GM19463 (cell line): ENCODE data around the gene PDE1A.

Source experiments
- ATAC-seq: cut with Tn5 transposase; IDR thresholded peaks from one replicate; pipeline ENCODE4 v1.9.1; 2021; ENCODE audit warnings: mild to moderate bottlenecking, moderate library complexity; ENCODE audit not compliant: unreplicated experiment

The PDE1A gene

DNA sequence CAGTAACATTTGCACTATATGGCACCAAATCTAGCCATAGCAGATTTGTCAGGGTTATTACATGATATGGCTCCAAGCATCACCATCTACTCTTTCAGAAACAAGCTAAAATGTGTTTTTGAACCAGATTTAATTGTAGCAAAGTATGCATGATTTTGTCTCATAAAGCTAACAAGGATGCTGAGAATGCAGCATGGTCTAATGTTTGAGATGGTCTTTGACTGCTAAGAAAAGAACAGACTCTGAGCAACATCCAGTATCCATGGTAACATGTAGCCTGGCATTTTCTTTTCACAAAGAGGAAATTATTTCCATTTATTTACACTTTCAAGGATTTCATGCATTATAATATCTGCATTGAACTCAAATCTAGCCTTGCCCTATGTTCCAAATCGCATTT, 206.5 kb downstream of the PDE1A start:
- ATAC-seq: no peak

DNA sequence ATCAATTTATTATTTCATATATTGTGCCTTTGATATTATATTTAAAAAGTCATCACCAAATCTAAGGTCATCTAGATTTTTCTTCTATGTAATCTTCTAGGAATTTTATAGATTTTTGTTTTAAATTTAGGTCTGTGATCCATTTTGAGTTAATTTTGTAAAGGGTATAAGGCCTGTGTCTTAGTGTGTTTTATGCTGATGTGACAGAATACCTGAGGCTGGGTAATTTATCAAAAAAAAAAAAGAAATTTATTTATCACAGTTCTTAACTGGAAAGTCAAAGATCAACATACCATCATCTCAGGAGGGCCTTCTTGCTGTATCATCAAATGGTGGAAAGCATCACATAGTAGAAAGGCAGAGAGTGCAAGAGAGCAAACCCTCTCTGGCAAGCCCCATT, 216.2 kb downstream of the PDE1A start:
- no peak for ATAC-seq

DNA sequence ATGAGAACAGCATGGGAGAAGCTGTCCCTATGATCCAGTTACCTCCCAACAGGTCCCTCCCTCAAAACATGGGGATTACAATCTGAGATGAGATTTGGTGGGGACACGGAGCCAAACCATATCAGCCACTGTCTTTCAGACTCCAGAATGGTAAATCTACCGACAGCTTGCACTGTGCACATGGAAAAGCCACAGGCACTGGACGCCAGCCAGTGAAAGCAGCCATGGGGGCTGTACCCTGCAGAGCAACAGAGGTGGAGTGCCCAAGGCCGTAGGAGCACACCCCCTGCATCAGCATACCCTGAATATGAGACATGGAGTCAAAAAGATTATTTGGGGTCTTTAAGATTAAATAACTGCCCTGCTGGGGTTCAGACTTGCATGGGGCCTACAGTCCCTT, 218.4 kb downstream of the PDE1A start:
- no peak for ATAC-seq

DNA sequence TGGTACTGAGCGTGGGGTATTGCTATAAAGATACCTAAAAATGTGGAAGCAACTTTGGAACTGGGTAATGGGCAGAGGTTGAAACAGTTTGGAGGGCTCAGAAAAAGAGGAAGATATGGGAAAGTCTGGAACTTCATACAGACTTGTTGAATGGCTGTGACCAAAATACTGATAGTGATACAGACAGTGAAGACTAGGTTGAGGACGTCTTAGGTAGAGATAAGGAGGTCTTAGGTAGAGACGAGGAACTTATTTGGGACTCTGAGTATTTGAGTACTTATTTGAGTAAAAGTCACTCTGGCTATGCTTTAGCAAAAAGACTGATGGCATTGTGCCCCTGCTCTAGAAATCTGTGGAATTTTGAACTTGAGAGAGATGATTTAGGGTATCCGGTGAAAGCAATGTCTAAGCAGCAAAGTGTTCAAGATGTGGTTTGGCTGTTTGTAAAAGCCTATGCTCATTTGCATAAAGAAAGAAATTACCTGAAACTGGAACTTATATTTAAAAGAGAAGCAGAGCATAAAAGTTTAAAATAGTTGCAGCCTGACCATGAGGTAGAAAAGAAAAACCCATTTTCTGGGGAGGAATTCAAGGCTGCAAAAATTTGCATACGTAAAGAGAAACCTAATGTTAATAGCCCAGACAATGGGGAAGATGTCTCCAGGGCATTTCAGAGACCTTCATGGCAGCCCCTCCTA, 219.6 kb downstream of the PDE1A start:
- no peak for ATAC-seq

DNA sequence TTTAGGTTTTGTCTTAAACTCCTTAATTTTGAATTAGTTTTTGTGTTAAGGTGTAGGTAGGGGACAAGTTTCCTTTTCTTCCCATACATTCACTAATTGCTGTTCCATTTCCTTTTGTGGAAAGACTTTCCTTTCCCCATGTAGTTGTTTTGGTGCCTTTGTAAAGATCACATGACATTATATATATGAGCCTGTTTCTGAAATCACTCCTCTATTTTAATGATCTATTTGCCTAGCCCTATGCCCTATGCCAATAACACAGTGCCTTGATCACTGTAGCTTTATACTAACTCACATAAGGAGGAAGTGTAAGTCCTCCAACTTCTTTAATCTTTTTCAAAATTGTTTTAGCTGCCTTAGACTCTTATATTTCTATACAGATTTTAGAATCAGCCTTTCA, 229.3 kb downstream of the PDE1A start:
- no peak for ATAC-seq

DNA sequence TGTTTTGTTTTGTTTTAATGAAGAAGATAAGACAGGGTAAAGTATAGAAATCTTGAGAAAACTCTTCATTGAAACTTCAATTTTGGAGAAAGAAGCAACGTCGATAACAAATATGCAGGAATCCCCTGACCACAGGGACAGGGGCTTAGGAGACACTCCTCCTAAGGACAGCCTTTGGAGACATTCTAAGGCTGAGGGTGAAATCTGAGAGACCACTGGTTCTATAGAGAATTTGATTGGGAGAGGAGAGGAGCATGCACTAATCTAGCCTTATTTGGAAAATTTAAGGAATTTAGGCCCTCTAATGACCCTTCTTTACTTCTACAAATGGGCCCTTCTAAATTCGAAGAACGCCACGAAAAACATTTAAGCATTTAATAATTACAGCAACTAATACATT, 233.5 kb downstream of the PDE1A start:
- no peak for ATAC-seq

DNA sequence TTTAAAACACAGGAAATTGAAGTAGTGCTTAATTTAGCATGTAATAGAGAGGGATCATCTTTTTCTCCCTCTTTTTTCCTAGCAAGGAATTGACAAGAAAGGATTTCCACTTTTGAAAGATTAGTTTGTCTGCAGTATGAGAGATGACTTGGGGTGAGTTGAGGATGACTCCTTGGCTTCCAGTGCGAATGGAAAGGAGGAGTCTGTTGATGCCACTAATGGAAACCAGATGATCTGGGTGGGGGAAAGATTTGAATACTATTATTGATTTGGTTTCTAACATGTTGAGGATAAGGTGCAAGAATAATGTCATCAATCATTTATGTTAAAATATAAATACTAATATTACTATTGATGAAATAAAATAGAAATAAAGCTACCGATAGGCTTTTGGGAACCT, 235.8 kb downstream of the PDE1A start:
- ATAC-seq: no peak

DNA sequence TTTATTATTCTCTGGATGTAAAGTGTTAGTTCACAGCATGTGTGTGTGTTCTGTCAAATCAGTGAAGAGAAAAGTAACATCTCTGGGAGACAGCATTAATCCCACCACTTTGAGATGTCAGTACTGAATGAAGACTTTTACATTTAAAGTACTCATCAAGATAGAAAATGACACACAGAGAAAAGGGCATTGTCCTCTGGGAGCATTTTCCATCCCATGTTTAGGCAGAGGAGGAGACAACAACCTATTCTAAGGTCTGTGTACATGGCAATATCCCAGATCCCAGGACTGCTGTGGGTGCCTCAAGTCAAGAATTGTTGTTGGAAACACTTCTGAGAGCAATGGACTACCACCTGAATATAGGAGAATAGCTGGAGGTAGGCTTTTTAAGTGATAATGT, 239.7 kb downstream of the PDE1A start:
- no peak for ATAC-seq

DNA sequence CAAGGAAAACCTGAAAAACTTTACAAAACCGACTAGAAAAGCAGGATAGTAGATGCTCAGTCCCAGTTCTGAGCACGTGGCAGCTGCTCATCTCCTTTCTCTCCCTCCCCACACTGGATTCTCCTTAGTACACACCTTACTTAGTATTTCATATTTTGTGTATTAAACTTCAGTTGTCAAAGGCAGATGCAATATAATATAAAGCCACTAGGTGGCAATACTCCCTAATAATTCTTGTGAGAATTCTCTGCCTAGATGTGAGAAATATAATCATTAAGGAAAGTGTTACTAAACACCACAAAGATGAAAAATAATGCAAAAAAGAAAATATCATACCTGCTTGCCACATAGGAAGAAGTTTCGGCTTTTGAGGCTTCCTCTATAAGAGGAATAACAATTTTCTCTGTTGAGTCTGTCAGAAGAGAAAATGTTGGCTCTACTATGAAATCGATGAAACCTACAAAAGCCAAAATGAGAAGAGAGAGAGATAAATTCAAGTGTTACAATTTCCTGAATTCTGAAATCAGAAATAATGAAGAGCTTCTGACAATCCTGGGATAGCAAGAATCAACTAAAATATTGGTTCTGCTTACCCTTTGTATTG, 240.6 kb downstream of the PDE1A start:
- ATAC-seq: no peak

DNA sequence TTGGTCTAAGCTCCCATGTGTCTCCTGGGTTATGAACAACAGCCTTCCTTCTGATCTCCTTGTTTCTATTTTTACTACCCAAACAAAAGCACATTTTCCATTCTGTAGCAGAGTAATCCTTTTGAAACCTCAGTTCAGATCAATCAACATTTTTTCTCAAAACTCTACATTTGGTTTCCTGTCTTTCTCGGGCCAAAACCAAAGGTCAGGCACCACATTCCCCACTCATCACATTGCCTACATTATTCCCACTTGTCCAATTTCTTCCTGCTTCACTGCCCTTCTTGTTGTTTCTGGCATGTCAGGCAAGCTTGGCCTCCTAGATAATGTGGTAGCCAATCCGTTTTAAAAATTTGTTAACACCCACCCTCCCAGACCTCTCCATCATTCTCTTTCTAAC, 244.4 kb downstream of the PDE1A start:
- ATAC-seq: no peak

DNA sequence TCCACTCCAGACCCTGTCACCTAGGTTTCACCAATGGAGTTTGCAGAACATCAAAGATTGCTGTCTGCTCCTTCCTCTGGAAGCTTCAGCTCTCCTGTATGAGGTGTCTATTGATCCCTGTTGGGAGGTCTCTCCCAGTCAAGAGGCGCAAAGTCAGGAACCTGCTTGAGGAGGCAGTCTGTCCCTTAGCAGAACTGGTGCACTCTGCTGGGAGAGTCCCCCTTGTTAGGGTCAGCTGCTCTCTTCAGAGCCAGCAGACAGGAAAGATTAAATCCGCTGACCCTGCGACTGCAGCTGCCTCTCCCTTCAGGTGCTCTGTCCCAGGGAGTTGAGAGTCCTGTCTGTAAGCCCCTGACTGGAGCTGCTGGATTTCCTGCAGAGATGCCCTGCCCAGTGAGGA, 245.5 kb downstream of the PDE1A start:
- ATAC-seq: no peak

DNA sequence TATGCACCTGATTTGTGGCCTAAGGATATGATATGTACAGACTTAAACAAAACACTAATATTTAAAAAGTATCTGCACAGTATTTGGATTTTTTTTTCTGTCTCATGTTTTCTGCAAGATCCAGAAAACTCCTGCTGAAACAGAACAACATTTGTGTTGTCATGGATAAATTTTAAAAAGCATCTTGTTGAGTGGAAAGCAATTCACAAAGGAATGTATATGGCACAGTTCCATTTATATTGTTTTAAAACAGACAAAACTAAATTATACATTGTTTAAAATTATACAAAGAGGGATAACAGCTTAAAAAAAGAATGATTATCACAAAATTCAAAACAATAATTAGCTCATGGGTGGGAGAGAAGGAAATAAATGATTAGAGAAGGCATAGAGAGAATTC, 247.7 kb downstream of the PDE1A start:
- no peak for ATAC-seq

DNA sequence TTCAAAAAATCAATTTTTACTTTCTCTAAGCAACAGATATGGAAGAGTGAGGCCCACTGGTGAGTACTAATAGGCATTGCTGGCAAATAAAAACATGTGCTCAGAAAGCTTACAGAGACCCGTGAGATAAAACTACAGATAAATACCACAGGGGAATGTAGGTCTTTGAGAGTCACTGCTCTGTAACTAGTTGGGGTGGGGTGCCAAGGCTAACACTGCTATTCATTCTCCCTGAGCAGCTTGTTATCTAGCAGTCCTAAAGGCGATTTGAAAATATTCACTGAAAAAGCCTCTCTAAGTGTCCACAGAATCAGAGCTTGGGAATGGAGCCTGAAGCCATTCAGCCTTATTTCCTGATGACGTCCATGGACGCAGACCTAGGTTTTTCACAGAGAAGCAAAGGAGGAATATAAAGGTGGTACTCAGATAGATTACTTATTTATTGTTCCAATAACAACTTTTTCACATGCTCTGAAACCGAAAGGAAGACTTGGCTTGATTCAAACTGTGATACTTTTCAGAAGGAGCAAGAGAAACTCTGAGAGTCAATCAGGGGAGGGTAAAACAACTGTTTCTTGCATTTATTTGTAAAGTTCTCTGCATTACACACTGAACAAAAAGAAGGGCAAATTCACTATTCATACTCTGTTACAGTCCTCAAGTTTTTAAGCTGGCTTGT, 252.8 kb downstream of the PDE1A start:
- no peak for ATAC-seq

DNA sequence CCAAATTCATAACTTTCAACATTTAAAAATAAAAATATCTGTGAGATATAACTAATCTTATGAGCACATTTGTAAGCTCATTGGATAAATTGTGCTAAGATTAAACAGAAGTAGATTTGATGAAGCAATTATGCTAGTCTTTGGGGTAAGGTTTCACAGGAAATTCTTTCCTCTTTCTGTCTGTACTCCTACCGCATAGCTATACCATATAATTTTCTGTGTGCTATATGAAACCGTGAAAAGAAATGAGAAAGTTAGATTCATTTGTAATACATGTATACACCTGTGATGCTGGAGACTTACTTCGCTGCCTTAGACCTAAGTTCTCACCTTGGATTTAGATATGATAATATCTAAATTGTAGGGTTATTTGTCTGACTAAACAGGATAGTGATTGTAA, 256.5 kb downstream of the PDE1A start:
- ATAC-seq: no peak

DNA sequence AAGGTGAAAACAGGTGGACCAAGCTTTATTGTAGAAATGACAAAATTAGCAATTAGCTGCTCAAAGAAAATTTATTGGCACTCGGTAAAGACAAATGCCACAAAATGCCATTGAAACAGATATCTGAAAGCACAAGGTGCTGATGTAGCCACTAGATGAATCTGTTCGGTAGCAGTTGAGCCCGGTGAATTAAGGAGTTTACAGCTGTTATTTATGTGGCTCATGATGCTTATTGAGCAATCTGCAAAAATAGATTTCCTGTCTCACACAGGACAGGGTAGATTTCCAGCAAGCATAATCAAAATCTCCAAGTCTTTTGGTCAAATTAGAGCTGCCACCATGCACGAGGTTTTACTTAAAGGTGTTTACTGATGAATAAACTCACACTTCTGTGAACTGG, 259.0 kb downstream of the PDE1A start:
- no peak for ATAC-seq

DNA sequence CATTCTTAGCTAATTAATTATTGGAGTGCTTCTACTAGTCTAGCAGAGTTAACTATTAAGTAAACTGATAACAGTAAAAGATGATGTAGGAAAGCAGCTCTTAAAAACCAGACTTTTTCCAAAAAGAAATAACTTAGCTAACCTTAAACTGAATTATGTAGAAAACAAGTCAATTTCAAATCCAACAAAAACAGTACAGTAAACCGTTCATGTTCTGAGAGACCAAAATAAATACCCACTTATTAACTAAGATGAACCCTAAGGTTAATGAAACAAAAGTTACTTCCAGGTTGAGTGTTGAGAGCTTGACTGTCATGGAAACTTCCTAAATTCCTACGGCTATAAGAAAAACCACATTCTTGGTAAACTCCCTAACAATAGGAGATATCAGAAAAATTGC, 260.0 kb downstream of the PDE1A start:
- ATAC-seq: no peak

DNA sequence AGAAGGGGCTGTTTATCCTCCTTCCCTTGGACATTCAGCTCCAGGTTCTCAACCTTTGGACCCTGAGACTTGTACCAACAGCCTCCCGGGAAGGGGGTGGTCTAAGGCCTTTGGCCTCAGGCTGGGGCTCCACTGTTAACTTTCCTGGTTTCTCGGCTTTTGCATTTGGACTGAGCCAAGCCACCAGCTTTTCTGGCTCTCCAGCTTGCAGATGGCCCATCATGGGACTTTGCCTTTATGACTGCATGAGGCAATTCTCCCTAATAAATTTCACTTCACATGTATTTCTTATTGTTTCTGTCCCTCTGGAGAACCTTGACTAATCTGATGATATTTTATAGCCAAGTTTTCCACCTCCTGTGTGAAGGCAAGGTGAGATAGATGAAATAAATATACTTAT, 260.4 kb downstream of the PDE1A start:
- ATAC-seq: no peak

DNA sequence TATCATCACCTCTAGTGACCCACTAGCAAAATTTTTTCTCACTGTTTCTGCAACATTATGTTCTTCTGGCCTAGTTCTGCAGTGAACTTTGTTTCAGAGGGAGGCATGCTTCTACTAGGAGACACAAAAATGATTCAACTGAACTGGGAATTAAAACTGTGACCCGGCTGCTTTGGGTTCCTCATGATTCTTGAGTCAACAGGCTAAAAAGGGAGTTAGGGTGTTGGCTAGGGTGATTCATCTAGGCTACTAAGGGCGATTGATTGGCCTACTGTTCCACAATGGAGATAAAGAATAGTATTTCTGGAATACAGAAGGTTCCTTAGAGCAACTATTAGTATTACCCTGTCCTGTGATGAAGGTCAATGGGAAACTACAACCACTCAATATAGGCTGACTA, 261.6 kb downstream of the PDE1A start:
- ATAC-seq: no peak

DNA sequence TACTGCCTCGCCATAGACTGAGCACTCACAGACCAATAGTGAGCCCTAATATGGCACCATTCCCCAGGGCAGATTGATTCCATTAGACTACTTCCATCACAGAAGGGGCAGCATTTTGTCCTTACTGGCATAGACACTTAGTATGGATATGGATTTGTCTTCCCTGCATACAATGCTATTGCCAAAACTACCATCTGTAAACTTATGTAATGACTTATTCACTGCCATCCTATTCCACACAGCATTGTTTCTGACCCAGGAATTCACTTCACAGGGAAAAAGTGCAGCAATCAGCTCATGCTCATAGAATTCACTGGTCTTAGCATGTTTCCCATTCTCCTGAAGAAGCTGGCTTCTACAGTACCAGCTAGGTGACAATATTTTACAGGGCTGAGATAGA, 262.1 kb downstream of the PDE1A start:
- ATAC-seq: no peak

DNA sequence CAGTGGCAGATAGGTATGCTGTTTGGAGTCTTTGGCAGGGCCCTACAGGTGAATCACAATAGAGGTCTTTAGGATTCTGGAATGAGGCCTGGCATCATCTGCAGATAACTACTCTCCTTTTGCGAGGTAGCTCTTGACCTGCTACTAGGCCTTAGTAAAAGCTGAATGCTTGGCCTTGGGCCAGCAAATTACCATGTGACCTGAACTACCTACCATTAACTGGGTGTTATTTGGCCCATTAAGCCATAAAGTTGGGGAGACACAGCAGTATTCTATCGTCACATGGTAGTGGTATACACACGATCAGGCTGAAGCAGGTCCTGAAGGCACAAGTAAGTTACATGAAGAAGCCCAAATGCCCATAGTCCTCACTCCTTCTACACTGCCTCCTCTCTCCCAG, 263.0 kb downstream of the PDE1A start:
- ATAC-seq: no peak

DNA sequence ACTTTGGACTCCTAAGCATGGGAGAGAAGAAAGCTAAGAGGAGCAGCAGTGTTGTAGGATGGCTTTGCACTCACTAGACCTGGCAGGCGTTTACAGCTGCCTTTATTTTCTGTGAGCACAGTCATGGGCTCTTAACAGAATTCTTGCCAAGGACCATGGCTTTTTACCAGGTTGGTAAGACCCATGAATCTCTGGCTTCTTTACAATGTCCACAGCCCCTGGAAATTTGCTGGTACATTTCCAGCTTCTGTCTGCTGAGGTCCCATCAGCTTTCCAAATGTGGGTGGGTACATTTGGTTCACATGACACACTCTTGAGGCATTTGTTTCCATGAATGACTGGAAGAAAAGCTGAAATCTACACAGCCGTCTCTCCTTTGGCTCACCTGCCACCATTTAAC, 278.5 kb downstream of the PDE1A start:
- no peak for ATAC-seq

DNA sequence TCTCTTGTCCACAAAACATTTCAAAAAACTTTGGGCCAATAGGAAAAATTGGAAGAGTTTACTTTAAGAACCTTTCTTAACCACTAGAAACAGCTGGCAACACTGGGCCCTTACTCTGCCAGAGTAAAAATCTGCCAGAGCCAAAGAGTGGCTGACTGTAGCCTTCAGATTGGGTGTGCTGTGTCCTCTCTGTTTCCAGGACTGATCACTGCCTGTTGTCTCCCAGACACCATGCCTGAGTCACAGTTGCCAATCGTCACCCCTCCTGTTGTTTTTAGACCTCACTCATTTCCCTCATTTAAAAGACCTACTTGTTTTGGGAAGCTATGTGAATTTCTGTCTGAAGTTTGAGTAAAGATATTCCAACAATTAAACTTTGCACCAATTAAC, 282.1 kb downstream of the PDE1A start:
- no peak for ATAC-seq
